ENCODE data around the gene CASP2.

DNA sequence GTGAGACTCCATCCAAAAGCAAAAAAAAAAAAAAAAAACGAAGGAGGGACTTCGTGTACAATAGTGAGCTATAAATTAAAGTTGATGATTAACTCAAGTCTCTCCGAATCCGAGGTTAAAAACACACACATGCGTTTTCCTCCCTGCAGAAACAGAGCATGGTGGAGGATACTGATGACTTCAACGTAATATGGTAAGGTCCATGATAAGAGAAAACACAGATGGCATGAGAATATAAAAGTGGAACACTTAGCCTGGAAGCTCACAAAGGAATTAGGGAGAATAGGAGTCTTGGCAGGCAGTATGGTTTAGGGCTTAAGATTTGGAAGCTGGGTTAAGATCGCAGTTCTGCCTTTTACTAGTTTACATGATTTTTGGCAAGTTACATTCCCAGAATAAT lies 45.0 kb upstream of the CASP2 start:
- TF ChIP-seq POLR2A (IDR thresholded peaks at IDR 0.05; ENCODE audit: insufficient read depth in 1 of 2, low read depth in 2 of 2, low read length in 2 of 2) (no peak), ZNF10 (CRISPR knock-in tag; IDR thresholded peaks at IDR 0.05; ENCODE audit: borderline replicate concordance, low read depth) (no peak), KAT7 (CRISPR knock-in tag; IDR thresholded peaks at IDR 0.05; ENCODE audit: borderline replicate concordance) (no peak), SMC3 (IDR thresholded peaks at IDR 0.05; ENCODE audit: low read length) (no peak), ZNF768 (CRISPR knock-in tag; IDR thresholded peaks at IDR 0.05) (no peak)
- TF ChIP-seq, protein P1, sequence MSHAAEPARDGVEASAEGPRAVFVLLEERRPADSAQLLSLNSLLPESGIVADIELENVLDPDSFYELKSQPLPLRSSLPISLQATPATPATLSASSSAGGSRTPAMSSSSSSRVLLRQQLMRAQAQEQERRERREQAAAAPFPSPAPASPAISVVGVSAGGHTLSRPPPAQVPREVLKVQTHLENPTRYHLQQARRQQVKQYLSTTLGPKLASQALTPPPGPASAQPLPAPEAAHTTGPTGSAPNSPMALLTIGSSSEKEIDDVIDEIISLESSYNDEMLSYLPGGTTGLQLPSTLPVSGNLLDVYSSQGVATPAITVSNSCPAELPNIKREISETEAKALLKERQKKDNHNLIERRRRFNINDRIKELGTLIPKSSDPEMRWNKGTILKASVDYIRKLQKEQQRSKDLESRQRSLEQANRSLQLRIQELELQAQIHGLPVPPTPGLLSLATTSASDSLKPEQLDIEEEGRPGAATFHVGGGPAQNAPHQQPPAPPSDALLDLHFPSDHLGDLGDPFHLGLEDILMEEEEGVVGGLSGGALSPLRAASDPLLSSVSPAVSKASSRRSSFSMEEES (CRISPR knock-in tag; IDR thresholded peaks at IDR 0.05): no peak
- TF ChIP-seq, protein P2, sequence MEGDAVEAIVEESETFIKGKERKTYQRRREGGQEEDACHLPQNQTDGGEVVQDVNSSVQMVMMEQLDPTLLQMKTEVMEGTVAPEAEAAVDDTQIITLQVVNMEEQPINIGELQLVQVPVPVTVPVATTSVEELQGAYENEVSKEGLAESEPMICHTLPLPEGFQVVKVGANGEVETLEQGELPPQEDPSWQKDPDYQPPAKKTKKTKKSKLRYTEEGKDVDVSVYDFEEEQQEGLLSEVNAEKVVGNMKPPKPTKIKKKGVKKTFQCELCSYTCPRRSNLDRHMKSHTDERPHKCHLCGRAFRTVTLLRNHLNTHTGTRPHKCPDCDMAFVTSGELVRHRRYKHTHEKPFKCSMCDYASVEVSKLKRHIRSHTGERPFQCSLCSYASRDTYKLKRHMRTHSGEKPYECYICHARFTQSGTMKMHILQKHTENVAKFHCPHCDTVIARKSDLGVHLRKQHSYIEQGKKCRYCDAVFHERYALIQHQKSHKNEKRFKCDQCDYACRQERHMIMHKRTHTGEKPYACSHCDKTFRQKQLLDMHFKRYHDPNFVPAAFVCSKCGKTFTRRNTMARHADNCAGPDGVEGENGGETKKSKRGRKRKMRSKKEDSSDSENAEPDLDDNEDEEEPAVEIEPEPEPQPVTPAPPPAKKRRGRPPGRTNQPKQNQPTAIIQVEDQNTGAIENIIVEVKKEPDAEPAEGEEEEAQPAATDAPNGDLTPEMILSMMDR (CRISPR knock-in tag; IDR thresholded peaks at IDR 0.05): no peak
